GM21360 (cell line): ENCODE results near the gene PLK5.
"Not testable (repeated sequence)": the region's sequence is repeated elsewhere in the genome, so short reads cannot be mapped to it uniquely, and the experiment has no call there.

Experiments
- ATAC-seq: cut with Tn5 transposase; IDR thresholded peaks from one replicate; pipeline ENCODE4 v1.9.1; 2021; ENCODE audit warnings: mild to moderate bottlenecking, moderate library complexity; ENCODE audit not compliant: unreplicated experiment

PLK5 gene

DNA sequence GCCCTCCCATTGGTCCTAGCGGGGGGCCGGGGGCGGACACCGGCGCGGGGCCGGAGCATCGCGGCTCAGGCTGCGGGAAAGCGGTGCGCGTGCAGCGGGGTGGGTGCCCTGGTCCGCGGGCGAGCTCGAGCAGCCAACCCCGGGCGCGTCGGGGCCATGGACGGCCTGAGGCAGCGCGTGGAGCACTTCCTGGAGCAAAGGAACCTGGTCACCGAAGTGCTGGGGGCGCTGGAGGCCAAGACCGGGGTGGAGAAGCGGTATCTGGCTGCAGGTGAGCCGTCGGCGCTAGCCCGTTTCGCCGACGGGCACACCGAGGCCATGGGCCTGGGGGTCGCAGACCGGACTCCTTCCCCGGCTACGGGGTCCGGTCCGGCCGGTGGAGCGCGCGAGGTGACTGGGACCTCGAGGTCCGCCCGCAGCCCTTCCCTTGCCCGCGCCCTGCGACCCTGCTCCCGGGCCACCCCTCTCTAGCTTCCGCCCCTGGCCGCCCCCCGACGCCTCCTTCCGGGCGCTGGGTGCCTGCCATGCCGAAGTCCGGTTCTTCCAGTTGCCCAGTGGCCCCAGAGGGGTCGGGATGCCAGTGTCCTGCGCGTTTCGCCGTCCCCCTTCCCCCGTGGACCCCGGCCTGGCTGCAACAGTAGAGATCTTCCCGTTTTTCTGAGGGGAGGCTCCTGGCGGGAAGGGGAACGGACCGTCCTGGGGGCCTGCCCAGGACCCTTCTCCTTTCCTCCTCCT is 32.6 kb upstream of the PLK5 start, which contains the start of gene REEP6:
Gene REEP6, plus strand, starts transcription at position 68 of the 735 bp plus-strand sequence. Its CDS starts 89 bp downstream, at position 157.
- no peak for ATAC-seq

DNA sequence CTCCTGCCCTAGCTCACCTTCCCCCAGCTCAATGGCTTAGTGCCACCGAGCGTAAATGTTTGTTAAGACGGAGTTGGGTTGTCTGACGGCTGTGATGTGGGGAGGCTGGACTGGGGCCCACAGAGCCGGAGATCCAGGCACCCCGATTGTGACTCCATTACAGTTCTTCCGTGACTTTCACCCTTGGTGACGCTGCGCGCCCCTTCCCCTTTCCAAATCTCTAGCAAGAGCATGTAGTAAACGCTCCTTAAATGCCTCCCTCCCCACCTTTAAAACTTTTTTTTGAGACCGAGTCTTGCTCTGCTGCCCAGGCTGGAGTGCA is 32.1 kb upstream of the PLK5 start:
- no peak for ATAC-seq

DNA sequence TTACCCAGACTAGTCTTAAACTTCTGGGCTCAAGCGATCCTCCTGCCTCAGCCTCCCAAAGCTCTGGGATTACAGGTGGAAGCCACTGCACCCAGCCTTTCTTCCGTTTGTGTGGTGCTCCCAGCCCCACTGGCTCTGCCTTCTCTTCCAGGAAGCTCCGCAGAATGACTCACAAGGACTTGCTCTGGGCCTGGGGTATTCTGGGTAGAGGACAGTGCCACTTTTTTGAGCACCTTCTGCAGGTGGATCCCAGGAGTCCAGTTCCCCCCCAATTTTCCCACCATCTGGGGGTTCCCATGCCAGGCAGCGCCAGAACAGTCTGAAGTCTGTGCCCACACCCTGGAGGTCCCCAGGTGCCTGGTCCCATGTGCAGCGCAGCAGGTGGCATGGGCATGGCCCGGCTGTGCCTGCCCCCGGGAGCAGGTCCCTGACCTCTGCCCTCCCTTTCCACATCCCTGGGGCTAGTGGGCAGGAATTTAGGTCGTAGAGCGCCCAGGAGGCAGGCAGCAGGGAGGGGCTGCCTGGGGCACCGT is 31.3 kb upstream of the PLK5 start:
- no peak for ATAC-seq

DNA sequence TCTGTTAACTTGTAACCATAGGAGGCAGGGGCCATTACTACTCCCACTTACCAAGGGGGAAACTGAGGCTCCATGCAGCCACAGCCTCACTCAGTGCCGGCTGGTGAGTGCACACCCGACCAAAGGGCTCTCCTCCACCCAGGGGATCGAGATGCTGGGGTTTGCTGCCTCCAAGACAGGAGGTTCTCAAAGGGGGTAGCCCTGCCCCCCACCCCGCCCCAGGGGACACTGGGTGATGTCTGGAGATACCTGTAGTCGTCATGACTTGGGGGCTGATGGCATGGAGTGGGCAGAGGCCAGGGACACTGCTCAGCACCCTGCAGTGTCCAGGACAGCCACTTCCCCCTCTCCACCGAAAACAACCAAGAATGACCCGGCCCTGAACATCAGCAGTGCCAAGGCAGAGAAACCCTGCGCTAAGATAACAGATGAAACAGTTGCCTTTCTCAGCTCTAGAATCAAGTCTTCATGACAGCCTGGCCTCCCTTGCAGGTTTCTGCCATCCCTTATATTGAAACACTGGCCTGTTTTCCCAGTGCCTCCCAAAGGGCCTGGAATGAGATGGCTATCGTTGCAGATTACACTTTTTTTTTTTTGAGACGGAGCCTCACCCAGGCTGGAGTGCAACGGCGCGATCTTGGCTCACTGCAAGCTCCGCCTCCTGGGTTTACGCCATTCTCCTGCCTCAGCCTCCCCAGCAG is 29.6 kb upstream of the PLK5 start:
- ATAC-seq = no peak

DNA sequence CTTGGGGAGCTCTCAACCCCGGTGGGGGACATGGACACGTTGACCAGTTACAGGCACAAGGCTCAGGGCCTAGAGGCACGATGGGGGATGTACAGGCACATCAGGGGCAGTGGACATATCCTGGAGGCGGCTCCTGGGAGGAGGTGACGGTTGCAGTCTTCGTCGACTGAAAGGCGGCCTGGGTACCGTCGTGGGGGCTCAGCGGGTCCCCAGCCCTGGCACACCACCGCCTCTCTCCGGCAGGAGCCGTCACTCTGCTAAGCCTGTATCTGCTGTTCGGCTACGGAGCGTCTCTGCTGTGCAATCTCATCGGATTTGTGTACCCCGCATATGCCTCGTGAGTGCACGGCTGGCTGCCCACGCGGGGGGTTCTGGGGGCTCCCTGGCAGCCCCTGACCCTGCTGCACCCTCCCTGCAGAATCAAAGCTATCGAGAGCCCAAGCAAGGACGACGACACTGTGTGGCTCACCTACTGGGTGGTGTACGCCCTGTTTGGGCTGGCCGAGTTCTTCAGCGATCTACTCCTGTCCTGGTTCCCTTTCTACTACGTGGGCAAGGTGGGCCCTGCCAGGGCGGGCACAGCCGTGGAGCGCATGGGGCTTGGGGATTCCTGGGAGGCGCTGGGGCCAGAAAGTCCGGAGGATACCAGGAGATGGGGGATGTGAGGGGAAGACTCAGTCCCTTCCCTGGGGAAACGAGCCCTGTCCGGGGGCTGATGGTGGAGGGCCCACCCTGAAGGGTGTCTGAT is 28.7 kb upstream of the PLK5 start:
- no peak for ATAC-seq

DNA sequence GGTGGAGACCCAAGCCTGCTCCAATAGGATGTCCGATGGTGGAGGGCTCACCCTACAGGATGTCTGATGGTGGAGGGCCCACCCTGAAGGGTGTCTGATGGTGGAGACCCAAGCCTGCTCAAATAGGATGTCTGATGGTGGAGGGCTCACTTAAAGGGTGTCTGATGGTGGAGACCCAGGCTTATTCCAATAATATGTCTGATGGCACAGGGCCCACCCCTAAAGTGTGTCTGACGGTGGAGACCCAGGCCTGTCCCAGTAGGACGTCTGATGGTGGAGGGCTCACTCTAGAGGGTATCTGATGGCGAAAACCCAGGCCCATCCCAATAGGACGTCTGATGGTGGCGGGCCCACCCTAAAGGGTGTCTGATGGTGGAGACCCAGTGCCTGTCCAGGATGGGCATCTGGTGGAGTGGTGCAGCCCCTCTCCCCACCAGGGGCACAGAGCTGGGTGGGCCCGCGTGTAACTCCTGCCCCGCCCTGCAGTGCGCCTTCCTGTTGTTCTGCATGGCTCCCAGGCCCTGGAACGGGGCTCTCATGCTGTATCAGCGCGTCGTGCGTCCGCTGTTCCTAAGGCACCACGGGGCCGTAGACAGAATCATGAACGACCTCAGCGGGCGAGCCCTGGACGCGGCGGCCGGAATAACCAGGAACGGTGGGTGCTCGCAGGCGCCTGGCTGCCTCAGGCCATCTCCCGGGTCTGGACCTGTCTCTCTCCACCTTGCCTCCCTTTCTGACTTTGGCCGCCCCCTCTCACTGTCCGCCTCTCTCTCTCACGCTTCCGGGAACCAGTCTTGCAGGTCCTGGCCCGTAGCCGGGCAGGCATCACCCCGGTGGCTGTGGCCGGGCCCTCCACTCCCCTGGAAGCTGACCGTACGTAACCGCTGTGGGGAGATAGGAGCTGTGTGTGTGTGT is 27.8 kb upstream of the PLK5 start:
- ATAC-seq = no peak

DNA sequence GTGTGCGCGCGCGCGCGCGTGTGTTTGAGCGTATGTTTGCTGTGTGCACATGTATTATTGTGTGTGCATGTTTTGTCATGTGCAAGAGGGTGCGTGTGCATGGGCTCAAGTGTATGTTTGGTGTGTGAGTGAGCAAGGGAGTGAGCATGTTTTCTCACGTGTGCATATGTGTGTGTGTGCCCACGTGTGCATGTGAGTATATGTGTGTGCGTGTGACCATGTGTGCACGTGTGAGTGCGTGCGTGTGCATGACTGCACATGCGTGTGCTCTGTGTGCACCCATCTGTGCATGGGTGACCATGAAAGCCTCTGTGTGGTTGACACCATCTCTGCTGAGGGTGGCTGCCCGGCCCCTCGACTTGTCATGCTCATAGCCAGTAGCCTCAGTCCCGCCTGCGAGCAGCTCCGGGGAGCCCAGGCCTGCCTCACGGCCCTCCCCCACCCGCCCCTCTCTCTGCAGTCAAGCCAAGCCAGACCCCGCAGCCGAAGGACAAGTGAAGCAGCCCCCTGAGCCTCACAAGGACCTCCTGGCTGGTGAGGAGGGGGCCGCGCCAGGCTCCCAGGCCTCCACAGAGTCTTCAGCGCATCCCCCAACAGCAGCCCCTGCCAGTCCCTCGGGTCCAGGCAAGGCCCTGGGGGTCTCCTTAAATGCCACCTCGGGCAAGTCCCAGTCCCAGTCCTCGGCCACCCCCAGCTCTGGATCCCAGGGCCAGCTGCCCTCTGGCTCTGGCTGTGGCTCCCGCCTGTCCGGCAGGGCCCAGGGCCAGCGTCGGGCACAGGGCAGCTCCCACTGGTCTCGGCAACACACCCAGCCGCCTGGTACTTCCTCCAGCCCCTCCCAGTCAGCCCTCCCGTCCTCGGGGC is 26.9 kb upstream of the PLK5 start:
- ATAC-seq = no peak

DNA sequence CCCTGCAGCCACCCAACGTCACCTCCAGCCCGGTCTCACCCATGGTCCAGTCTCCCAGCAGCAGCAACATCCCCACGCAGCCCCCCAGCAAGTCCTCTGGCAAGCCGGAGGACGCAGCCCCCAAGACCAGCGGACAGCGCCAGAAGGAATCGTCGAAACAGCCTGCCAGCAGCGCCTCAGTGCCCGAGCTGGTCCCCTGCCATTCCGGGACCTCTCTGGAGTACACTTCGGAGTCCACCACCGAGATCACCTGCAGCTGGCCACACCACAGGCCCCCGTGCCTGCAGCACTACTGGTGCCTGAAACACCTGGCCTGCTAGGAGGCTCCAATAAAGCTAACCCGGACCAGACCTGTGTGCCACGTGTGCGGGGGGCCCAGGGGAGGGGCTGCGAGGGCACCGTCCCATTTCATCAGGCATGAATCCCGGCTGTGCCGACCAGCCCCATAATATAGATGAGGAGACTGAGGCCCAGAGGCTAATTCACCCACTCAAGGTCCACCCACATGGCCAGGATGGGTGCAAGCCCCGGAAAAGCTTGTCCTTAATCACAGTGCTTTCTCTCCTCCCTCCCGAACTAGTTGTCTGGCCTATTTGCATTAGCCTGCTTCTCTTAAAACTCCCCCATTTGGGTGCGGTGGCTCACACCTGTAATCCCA is 26.2 kb upstream of the PLK5 start:
- no peak for ATAC-seq

DNA sequence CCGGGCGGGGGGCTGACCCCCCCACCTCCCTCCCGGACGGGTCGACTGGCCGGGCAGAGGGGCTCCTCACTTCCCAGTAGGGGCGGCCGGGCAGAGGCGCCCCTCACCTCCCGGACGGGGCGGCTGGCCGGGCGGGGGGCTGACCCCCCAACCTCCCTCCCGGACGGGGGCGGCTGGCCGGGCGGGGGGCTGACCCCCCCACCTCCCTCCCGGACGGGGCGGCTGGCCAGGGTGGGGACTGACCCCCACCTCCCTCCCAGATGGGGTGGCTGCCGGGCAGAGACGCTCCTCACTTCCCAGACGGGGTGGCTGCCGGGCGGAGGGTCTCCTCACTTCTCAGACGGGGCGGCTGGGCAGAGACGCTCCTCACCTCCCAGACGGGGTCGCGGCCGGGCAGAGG is 24.6 kb upstream of the PLK5 start:
- ATAC-seq = not testable (repeated sequence)

DNA sequence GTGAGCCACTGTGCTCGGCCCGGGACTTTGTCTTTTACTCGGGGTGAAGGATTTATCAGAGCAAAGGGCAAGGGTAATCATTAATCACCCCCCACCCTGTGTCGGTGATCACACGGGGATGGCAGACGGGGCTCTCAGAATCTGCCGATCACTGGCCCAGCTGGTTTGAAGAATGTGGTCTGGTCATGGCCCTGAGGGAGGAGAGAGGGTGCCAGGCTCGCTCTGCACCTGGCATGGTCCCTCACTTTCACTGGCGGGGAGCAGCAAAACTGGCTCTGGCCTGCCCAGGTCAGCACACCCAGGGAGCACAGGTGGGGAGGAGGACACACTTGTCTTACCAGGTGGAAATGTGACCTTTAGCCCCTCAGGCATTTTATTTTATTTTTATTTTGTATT is 22.7 kb upstream of the PLK5 start:
- no peak for ATAC-seq

DNA sequence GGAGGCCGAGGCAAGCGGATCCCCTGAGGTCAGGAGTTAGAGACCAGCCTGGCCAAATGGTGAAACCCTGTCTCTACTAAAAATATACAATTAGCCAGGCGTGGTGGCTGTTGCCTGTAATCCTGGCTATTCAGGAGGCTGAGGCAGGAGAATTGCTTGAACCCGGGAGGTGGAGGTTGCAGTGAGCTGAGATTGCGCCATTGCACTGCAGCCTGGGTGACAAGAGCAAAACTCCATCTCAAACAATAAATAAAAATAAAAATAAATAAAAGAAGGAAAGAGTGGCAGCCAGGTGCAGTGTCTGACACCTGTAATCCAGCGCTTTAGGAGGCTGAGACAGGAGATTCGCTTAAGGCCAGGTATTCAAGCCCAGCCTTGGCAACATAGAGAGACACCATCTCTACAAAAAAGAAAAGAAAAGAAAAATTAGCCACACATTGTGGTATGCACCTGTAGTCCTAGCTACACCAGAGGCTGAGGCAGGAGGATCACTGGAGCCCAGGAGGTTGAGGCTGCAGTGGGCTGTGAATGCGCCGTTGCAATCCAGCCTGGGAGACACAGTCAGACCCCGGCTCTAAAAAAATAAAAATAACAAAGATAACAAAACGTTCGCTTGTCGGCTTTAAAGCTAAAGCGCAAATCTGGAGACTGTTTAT is 21.3 kb upstream of the PLK5 start:
- ATAC-seq = no peak

DNA sequence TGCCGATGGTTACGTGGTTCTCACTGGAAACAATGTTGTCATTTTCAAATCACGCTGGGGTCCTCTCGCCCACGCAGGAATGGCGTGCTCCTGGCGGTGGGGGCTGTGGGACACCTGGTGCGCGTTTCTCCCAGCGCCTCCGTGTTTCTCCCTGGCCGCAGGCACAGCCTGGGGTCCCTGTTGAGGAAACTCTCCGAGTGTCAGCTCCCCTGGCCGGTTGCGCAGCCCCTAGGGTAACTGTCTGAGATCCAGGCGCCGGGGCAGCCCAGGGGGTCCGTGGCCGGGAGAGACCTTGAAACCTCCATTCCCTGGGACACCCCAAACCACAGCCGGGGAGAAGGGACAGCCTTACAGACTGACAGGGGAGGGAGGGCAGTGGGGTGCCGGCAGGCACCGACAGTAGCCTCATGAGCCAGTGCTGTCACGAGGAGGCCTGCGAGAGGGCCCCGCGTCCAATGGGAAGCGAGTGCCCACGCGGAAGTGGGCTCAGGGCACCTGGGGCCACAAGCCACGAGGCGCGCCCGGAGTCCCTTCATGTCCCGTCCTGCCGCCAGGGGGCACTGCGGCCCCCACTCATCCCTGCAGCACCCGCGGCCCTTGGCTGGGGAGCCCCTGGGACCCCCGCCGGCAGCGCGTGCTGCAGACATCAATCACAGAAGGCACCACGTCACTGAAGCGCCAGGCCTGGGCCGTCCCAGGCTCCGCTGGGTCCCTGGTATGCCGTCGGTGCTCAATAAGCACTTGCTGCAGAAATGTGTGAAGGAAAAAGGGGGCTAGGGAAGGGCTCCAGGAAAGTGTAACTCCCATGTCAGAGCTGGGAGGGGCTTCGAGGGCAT is 20.6 kb upstream of the PLK5 start:
- ATAC-seq = no peak

DNA sequence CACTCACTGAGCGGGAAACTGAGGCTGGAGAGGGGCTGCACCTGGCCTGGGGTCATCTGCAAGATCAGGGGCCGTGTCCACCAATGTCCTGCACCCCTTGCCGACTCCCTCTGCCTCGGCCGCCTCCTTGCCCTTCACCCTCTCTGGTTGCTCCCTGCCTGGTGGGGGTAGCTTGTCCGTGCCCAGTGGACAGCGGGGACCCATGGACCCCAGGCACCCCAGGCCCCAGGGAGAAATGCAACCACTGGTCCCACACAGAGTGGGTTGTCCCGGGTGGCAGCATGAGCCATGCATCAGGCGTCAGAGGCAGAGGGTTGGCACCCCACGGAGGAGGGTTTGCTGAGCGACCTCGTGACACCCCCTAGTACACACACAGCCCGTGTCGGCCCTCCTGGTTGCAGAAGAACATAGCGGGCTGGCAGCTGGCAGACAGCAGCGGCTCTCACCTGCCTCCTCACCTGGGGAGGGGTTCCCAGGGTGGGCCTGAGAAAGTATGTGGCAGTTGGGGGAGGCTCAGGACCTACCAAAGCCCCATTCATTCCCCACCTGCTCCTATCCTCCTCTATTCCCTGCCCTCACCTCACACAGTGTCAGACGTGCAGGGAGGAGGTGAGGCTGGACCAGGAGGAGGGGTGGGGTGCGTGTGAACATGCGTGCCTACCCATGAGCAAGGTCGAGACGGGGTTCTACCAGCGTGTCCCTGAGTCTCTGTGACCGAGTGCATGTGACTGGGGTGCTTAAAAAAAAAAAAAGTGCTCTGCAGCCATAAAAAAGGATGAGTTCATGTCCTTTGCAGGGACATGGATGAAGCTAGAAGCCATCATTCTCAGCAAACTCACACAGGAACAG is 19.7 kb upstream of the PLK5 start:
- no peak for ATAC-seq

DNA sequence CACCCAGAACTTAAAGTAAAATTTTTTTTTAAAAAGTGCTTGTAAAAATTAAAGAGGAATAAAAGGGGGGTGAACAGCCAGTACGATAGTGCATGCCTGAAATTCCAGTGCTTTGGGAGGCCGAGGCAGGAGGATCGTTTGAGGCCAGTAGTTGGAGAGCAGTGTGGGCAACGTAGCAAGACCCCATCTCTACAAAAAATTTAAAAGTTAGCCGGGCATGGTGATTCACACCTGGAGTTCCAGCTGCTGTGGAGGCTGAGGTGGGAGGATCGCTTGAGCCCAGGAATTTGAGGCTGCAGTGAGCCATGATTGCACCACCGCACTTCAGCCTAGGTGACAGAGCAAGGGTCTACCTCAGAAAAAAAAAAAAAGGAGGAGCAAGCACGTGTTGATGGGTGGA is 18.9 kb upstream of the PLK5 start:
- ATAC-seq = no peak

DNA sequence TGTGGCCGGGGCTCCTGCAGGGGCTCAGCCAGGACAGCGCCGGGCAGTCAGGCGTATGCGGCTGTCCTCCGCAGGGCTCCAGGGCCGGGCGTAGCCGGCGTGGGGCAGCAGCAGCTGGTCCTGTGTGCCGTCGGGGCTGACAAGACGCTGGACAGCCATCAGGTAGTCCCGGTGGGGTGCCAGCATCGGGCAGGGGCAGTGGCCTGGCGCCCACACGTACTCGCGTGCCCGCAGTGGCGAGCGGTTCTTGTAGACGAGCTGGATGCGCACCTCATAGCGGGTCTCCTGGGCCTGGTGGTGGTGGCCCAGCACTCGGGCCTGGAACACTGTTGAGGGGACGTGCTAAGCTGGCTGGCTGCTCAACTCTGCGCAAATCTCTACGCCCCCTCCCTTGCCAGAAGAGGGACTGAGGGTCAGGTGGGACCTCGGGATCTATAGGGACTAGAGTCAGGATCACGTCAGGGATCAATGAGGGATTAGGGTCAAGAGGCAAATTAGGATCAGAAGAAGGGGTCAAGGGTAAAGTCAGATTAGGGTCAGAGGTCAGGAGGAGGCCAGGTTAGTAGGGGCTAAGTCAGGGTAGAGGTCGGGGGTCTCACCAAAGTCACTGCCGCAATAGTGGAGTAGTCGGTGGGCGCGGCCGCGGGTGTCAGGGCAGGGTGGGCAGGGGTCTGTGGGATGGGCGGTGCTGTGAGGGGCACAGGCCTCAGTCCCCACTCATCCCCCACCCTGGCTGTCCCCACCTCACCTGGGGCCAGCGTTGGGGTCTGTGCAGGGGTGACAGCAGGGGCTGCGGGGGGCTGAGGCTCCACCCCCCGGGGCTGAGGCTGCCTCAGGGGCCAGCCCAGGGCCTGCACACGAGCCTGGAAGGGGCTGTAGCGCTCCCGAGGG is 17.6 kb upstream of the PLK5 start:
- no peak for ATAC-seq

DNA sequence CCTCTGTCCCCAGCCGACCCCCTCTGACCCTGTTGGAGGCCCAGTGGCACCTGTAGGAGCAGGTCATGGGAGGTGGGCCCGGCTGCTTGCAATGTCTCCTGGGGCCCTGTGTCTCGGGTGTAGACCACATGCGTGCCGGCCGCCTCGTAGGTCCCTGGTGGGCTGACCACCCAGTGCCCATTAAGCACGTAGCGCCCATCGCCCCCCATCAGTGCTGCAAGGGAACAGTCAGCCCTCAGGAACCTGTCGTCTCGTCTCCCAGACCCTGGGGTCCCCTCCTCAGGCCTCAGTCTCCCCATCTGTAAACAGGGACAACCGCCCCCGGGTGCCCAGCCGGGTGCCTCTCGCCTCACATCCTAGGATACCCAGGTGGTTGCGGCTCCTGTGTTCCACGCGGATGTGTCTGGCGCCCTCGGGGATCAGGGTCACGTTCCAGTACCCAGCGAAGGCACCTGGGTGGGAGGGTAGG is 16.7 kb upstream of the PLK5 start:
- no peak for ATAC-seq
